ENCODE measurements around the gene SLC35D1.
"Not testable (repeated sequence)": the region's sequence is repeated elsewhere in the genome, so short reads cannot be mapped to it uniquely, and the experiment has no call there.

Gene SLC35D1

GRCh38 chr1:66993076-66993475 lies 60.9 kb downstream of the SLC35D1 start:
- FAIRE-seq (no peak), DNase-seq (ENCODE audit: low spot score) (no peak)

- DNase-seq (ENCODE audit: low spot score) (no peak), FAIRE-seq (no peak)
Observed at GRCh38 chr1:66985835-66986234, 68.1 kb downstream of the SLC35D1 start.

- DNase-seq (ENCODE audit: low spot score): no peak
- FAIRE-seq: no peak
Observed at GRCh38 chr1:66984491-66984890, 69.5 kb downstream of the SLC35D1 start.

- DNase-seq (ENCODE audit: low spot score): no peak
- FAIRE-seq: no peak
Observed at GRCh38 chr1:66982561-66983260, 71.2 kb downstream of the SLC35D1 start.

- DNase-seq (ENCODE audit: low spot score): no peak
- FAIRE-seq: no peak
Observed at GRCh38 chr1:66981679-66982078, 72.3 kb downstream of the SLC35D1 start.

GRCh38 chr1:66980745-66981367 lies 73.1 kb downstream of the SLC35D1 start:
- FAIRE-seq (no peak), DNase-seq (ENCODE audit: low spot score) (no peak)

- DNase-seq (ENCODE audit: low spot score); FAIRE-seq: not testable (repeated sequence)
Observed at GRCh38 chr1:66979621-66980020, 74.3 kb downstream of the SLC35D1 start.

GRCh38 chr1:66978201-66978600 lies 75.7 kb downstream of the SLC35D1 start:
- no peak for FAIRE-seq
- DNase-seq (ENCODE audit: low spot score): no peak

- no peak for DNase-seq (ENCODE audit: low spot score)
- no peak for FAIRE-seq
Observed at GRCh38 chr1:66968574-66968973, 85.4 kb downstream of the SLC35D1 start.

- FAIRE-seq; DNase-seq (ENCODE audit: low spot score): not testable (repeated sequence)
Observed at GRCh38 chr1:66966188-66966873, 87.6 kb downstream of the SLC35D1 start.

GRCh38 chr1:66957938-66958337 lies 96.0 kb downstream of the SLC35D1 start:
- no peak for FAIRE-seq

GRCh38 chr1:66954208-66954607 lies 99.7 kb downstream of the SLC35D1 start:
- no peak for FAIRE-seq

More at GRCh38 chr1:66957938-66958337, 96.0 kb downstream of the SLC35D1 start:
- DNase-seq (ENCODE audit: low spot score): no peak

GRCh38 chr1:66951513-66951912 lies 102.4 kb downstream of the SLC35D1 start:
- FAIRE-seq (no peak), DNase-seq (ENCODE audit: low spot score) (no peak)

More at GRCh38 chr1:66954208-66954607, 99.7 kb downstream of the SLC35D1 start:
- DNase-seq (ENCODE audit: low spot score): no peak
